Bone marrow (tissue), 2 donors: Measurements from ENCODE around the gene SLC10A7.

Source experiments
- DNase-seq, 2 donors: peaks; one replicate each; lab custom pipeline; 2025; lab: John Stamatoyannopoulos, UW

The SLC10A7 gene

GRCh38 chr4:146494143-146494542 is 27.6 kb downstream of the SLC10A7 start:
- no peak for DNase-seq

- no peak for DNase-seq
Measured at GRCh38 chr4:146490106-146490505, 31.6 kb downstream of the SLC10A7 start.

- DNase-seq = no peak
Measured at GRCh38 chr4:146488495-146489174, 33.1 kb downstream of the SLC10A7 start.

GRCh38 chr4:146486565-146486964 is 35.2 kb downstream of the SLC10A7 start:
- DNase-seq = no peak

- no peak for DNase-seq
Measured at GRCh38 chr4:146485968-146486367, 35.8 kb downstream of the SLC10A7 start.

GRCh38 chr4:146482788-146483187 is 39.0 kb downstream of the SLC10A7 start:
- no peak for DNase-seq

GRCh38 chr4:146481246-146481645 is 40.5 kb downstream of the SLC10A7 start:
- no peak for DNase-seq

- DNase-seq = no peak
Measured at GRCh38 chr4:146478009-146478408, 43.7 kb downstream of the SLC10A7 start.

- DNase-seq = no peak
Measured at GRCh38 chr4:146477054-146477453, 44.7 kb downstream of the SLC10A7 start.

- DNase-seq = no peak
Measured at GRCh38 chr4:146472404-146472803, 49.3 kb downstream of the SLC10A7 start.

- DNase-seq = no peak
Measured at GRCh38 chr4:146470604-146471003, 51.1 kb downstream of the SLC10A7 start.

GRCh38 chr4:146469022-146469421 is 52.7 kb downstream of the SLC10A7 start:
- no peak for DNase-seq

- no peak for DNase-seq
Measured at GRCh38 chr4:146465628-146466027, 56.1 kb downstream of the SLC10A7 start.

GRCh38 chr4:146462251-146462650 is 59.5 kb downstream of the SLC10A7 start:
- no peak for DNase-seq

GRCh38 chr4:146458594-146458993 is 63.1 kb downstream of the SLC10A7 start:
- no peak for DNase-seq

GRCh38 chr4:146456681-146457080 is 65.1 kb downstream of the SLC10A7 start:
- DNase-seq = no peak

- no peak for DNase-seq
Measured at GRCh38 chr4:146453181-146453807, 68.4 kb downstream of the SLC10A7 start.

- no peak for DNase-seq
Measured at GRCh38 chr4:146450524-146450923, 71.2 kb downstream of the SLC10A7 start.

GRCh38 chr4:146446555-146446954 is 75.2 kb downstream of the SLC10A7 start:
- no peak for DNase-seq

- no peak for DNase-seq
Measured at GRCh38 chr4:146445198-146446150, 76.3 kb downstream of the SLC10A7 start.

- no peak for DNase-seq
Measured at GRCh38 chr4:146443525-146443924, 78.2 kb downstream of the SLC10A7 start.

GRCh38 chr4:146442801-146443200 is 78.9 kb downstream of the SLC10A7 start:
- DNase-seq = no peak

GRCh38 chr4:146439999-146440398 is 81.7 kb downstream of the SLC10A7 start:
- no peak for DNase-seq
